NB4 (cell line): ENCODE results near the gene POLRMT.
"Not testable (repeated sequence)": the region's sequence is repeated elsewhere in the genome, so short reads cannot be mapped to it uniquely, and the experiment has no call there.

Source experiments
- DNase-seq: peaks from one replicate; pipeline ENCODE4 v3.0.0; 2010; ENCODE audit warnings: low read depth
- H3K4me3 ChIP-seq: one replicate; pipeline ENCODE4 v1.5.1; 2011; ENCODE audit warnings: mild to moderate bottlenecking, low read depth, low read length, moderate library complexity
- CTCF ChIP-seq: IDR thresholded peaks from one replicate; pipeline ENCODE4 v1.5.1; 2012; ENCODE audit warnings: low read depth, low read length
- MAX ChIP-seq: IDR thresholded peaks from 2 replicates; pipeline ENCODE4 v1.6.1; 2011; ENCODE audit warnings: low read depth, low read length
- MYC ChIP-seq: IDR thresholded peaks from 2 replicates; pipeline ENCODE4 v1.6.1; 2011; ENCODE audit warnings: low read depth, low read length
- POLR2A ChIP-seq: IDR thresholded peaks from 2 replicates; pipeline ENCODE4 v1.6.1; 2011; ENCODE audit warnings: mild to moderate bottlenecking; ENCODE audit not compliant: insufficient read length; ENCODE audit errors: extremely low read depth

POLRMT gene

GRCh38 chr19:605061-605971 lies 28.0 kb downstream of the POLRMT start:
- peak; percentile 64 for DNase-seq
- peak; percentile 17 for TF ChIP-seq CTCF
- not testable (repeated sequence) for H3K4me3 ChIP-seq

- DNase-seq: peak; percentile 37
- H3K4me3 ChIP-seq: no peak overlapping the region
- TF ChIP-seq MYC: no peak
Measured at GRCh38 chr19:604355-604754, 29.0 kb downstream of the POLRMT start.

- DNase-seq, H3K4me3 ChIP-seq: not testable (repeated sequence)
Measured at GRCh38 chr19:603779-604178, 29.6 kb downstream of the POLRMT start.

- DNase-seq, H3K4me3 ChIP-seq: not testable (repeated sequence)
Measured at GRCh38 chr19:603302-603639, 30.1 kb downstream of the POLRMT start.

- no peak for DNase-seq
- TF ChIP-seq POLR2A (no peak), MAX (no peak), MYC (no peak), CTCF (no peak)
- no peak overlapping the region for H3K4me3 ChIP-seq
Measured at GRCh38 chr19:602391-603301, 30.7 kb downstream of the POLRMT start.

- no peak for DNase-seq
- TF ChIP-seq MYC (no peak), CTCF (no peak), MAX (no peak), POLR2A (no peak)
- no peak overlapping the region for H3K4me3 ChIP-seq
Measured at GRCh38 chr19:601790-602189, 31.5 kb downstream of the POLRMT start.

- H3K4me3 ChIP-seq: no peak overlapping the region
- no peak for DNase-seq
- TF ChIP-seq MYC (no peak), POLR2A (no peak), MAX (no peak), CTCF (no peak)
Measured at GRCh38 chr19:601310-601709, 32.0 kb downstream of the POLRMT start.
